Trophoblast cell (in vitro differentiated cells and primary cell): Measurements from ENCODE around the gene GABRG3.

ENCODE experiments used
- DNase-seq, 2 donors: peaks; one replicate each; pipeline ENCODE4 v3.0.0-alpha.2; 2016
- H2AFZ ChIP-seq: 2 replicates; pipeline ENCODE4 v1.6.1; 2013; ENCODE audit warnings: low read length, moderate library complexity, mild to moderate bottlenecking; ENCODE audit not compliant: insufficient read depth, poor library complexity
- H2AK5ac ChIP-seq: 2 replicates; pipeline ENCODE4 v1.6.1; 2013; ENCODE audit warnings: mild to moderate bottlenecking, low read length
- H2BK120ac ChIP-seq: 2 replicates; pipeline ENCODE4 v1.6.1; 2013; ENCODE audit warnings: low read length, mild to moderate bottlenecking, moderate library complexity; ENCODE audit not compliant: insufficient read depth, poor library complexity
- H2BK12ac ChIP-seq: 2 replicates; pipeline ENCODE4 v1.6.1; 2013; ENCODE audit warnings: mild to moderate bottlenecking, low read length, moderate library complexity
- H2BK5ac ChIP-seq: 2 replicates; pipeline ENCODE4 v1.6.1; 2013; ENCODE audit warnings: low read length, low read depth, moderate library complexity, mild to moderate bottlenecking; ENCODE audit not compliant: poor library complexity
- H3K14ac ChIP-seq: 2 replicates; pipeline ENCODE4 v1.6.1; 2013; ENCODE audit warnings: mild to moderate bottlenecking, low read length
- H3K18ac ChIP-seq: 2 replicates; pipeline ENCODE4 v1.6.1; 2013; ENCODE audit warnings: mild to moderate bottlenecking, low read length
- H3K23ac ChIP-seq: 2 replicates; pipeline ENCODE4 v1.6.1; 2013; ENCODE audit warnings: low read length
- H3K27ac ChIP-seq: 2 replicates; pipeline ENCODE4 v1.5.1; 2013; ENCODE audit warnings: low read depth, mild to moderate bottlenecking, inconsistent platforms, low read length, moderate library complexity
- H3K27me3 ChIP-seq: 2 replicates; pipeline ENCODE4 v1.6.1; 2013; ENCODE audit warnings: inconsistent platforms, mild to moderate bottlenecking, low read length, moderate library complexity; ENCODE audit not compliant: insufficient read depth
- H3K36me3 ChIP-seq, 2 experiments: 1 replicate in 1 of 2; 2 replicates in 1 of 2; pipeline ENCODE4 v1.6.1; 2013; ENCODE audit warnings: low read length in 2 of 2, mild to moderate bottlenecking in 2 of 2, moderate library complexity in 1 of 2; ENCODE audit not compliant: insufficient read depth in 2 of 2, control insufficient read depth in 1 of 2
- H3K4ac ChIP-seq: 2 replicates; pipeline ENCODE4 v1.6.1; 2013; ENCODE audit warnings: low read depth, mild to moderate bottlenecking, low read length, moderate library complexity
- H3K4me1 ChIP-seq, 2 experiments: 1 replicate in 1 of 2; 2 replicates in 1 of 2; pipeline ENCODE4 v1.6.1; 2013; ENCODE audit warnings: low read length in 2 of 2, mild to moderate bottlenecking in 2 of 2, moderate library complexity in 1 of 2; ENCODE audit not compliant: insufficient read depth in 2 of 2, control insufficient read depth in 1 of 2
- H3K4me2 ChIP-seq: 2 replicates; pipeline ENCODE4 v1.6.1; 2013; ENCODE audit warnings: inconsistent platforms, mild to moderate bottlenecking, low read length, moderate library complexity
- H3K4me3 ChIP-seq: 2 replicates; pipeline ENCODE4 v1.5.1; 2013; ENCODE audit warnings: mild to moderate bottlenecking, low read depth, low read length, inconsistent platforms
- H3K79me1 ChIP-seq: one replicate; pipeline ENCODE4 v1.6.1; 2013; ENCODE audit warnings: low read length
- H3K79me2 ChIP-seq: 2 replicates; pipeline ENCODE4 v1.6.1; 2013; ENCODE audit warnings: low read length, mild to moderate bottlenecking; ENCODE audit not compliant: control insufficient read depth, insufficient read depth, poor library complexity
- H3K9ac ChIP-seq: 2 replicates; pipeline ENCODE4 v1.6.1; 2013; ENCODE audit warnings: mild to moderate bottlenecking, low read length
- H3K9me3 ChIP-seq: 2 replicates; pipeline ENCODE4 v1.6.1; 2013; ENCODE audit warnings: low read depth, mild to moderate bottlenecking, control low read depth, inconsistent platforms, low read length; ENCODE audit not compliant: insufficient read depth
- H4K12ac ChIP-seq: 2 replicates; pipeline ENCODE4 v1.6.1; 2013; ENCODE audit warnings: low read depth, mild to moderate bottlenecking, low read length, moderate library complexity
- H4K8ac ChIP-seq: 2 replicates; pipeline ENCODE4 v1.6.1; 2013; ENCODE audit warnings: low read depth, mild to moderate bottlenecking, low read length, moderate library complexity
- H4K91ac ChIP-seq: one replicate; pipeline ENCODE4 v1.6.1; 2013; ENCODE audit warnings: low read depth, mild to moderate bottlenecking, low read length, moderate library complexity
- WGBS: extraction: QIAGEN DNeasy Blood & Tissue Kit; methylation state at CpG from one replicate; pipeline ENCODE4 v1.1.7; 2013; ENCODE audit warnings: missing lambda C conversion rate; ENCODE audit not compliant: insufficient read length, insufficient coverage; ENCODE audit errors: extremely low coverage; 5-methylcytosine and 5-hydroxymethylcytosine counted together

Gene GABRG3

GRCh38 chr15:27175472-27176153 is 204.6 kb downstream of the GABRG3 start:
- no peak overlapping the region for H3K18ac ChIP-seq
- no peak overlapping the region for H2BK5ac ChIP-seq
- no peak overlapping the region for H2AFZ ChIP-seq
- no peak overlapping the region for H2AK5ac ChIP-seq
- H3K27ac ChIP-seq = no peak overlapping the region
- H3K4ac ChIP-seq = no peak overlapping the region
- no peak overlapping the region for H3K4me2 ChIP-seq
- H3K4me3 ChIP-seq = no peak overlapping the region
- no peak overlapping the region for H2BK120ac ChIP-seq
- WGBS = no CpG with 5 or more reads among the region's 2 CpGs
- H2BK12ac ChIP-seq = no peak overlapping the region
- no peaks in the 10 kb centered on the region for H3K36me3 ChIP-seq
- H3K9ac ChIP-seq = no peak overlapping the region
- no peak overlapping the region for H3K14ac ChIP-seq
- H3K79me2 ChIP-seq = no peaks in the 10 kb centered on the region
- peaks cover 4% of the 10 kb centered on the region for H3K9me3 ChIP-seq
- H4K8ac ChIP-seq = no peak overlapping the region
- no peak overlapping the region for H4K12ac ChIP-seq
- no peaks in the 10 kb centered on the region for H3K27me3 ChIP-seq
- H4K91ac ChIP-seq = no peak overlapping the region
- no peak overlapping the region for H3K23ac ChIP-seq
- no peaks in the 10 kb centered on the region for H3K4me1 ChIP-seq
- no peak for DNase-seq
- no peaks in the 10 kb centered on the region for H3K79me1 ChIP-seq

DNA sequence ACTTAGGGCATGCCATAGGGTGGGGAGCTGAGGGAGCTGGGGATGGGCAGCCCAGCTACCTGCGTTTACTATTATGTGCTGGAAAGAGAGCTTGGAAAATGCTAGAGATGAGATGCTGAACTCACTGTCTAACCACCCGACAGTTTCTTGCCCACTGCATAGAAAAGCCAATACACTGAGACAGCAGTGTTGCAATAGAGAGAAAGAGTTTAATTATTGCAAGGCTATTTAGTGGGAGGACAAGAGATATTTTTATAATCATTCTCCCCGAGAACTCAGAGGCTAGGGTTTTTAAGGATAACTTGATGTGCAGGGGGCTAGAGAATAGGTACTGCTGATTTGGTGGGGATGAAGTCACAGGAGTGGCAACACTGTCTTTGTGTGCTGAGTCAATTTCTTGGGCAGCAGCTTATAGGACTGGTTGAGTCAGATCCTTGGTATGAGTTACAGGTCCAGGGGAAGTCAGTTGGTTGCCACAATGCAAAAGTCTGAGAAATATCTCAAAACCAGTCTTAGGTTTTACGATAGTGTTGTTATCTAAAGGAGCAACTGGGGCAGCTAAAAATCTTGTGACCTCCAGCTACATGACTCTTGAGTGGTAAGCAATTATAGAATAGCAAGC is 205.9 kb downstream of the GABRG3 start:
- Histone ChIP-seq H3K4me3 (no peak overlapping the region), H3K36me3 (no peaks in the 10 kb centered on the region)
- WGBS = no CpG with 5 or more reads among the region's 4 CpGs

DNA sequence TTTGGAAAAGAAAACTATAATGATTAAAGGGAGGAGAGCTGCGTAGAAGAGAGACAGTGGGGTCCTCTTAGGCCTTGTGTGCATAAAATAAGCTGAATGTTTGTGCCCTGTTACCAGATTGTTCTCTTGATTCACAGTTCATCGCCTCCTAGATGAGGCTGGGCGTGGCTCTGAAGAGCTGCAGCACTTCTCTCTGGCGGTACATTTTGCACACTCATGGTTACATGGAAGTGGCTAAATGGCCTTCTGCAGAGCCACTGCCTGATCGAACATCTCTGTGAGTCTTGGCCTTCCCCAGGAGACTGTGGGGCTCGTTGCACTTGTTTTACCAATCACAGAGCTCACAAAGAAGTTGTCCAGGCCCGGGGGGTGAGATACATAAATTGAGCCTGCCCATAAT is 208.8 kb downstream of the GABRG3 start:
- Histone ChIP-seq H3K4me2 (no peak overlapping the region), H2AK5ac (no peak overlapping the region), H3K18ac (no peak overlapping the region), H3K36me3 (no peaks in the 10 kb centered on the region), H3K79me1 (no peaks in the 10 kb centered on the region), H2BK12ac (no peak overlapping the region), H3K14ac (no peak overlapping the region), H3K4ac (no peak overlapping the region), H3K27ac (no peak overlapping the region), H4K12ac (no peak overlapping the region), H3K9ac (no peak overlapping the region), H3K79me2 (no peaks in the 10 kb centered on the region), H4K91ac (no peak overlapping the region), H4K8ac (no peak overlapping the region), H3K4me3 (no peak overlapping the region), H2AFZ (no peak overlapping the region), H3K9me3 (peaks cover 4% of the 10 kb centered on the region), H3K27me3 (no peaks in the 10 kb centered on the region), H2BK5ac (no peak overlapping the region), H3K23ac (no peak overlapping the region), H3K4me1 (no peaks in the 10 kb centered on the region), H2BK120ac (no peak overlapping the region)
- DNase-seq = no peak
- WGBS = no CpG with 5 or more reads among the region's 7 CpGs

More for the DNA sequence above, 205.9 kb downstream of the GABRG3 start:
- Histone ChIP-seq H3K9ac (no peak overlapping the region), H3K4me1 (no peaks in the 10 kb centered on the region), H2AK5ac (no peak overlapping the region), H3K23ac (no peak overlapping the region), H3K27ac (no peak overlapping the region), H4K91ac (no peak overlapping the region), H4K8ac (no peak overlapping the region), H3K79me2 (no peaks in the 10 kb centered on the region), H2AFZ (no peak overlapping the region), H2BK120ac (no peak overlapping the region), H3K27me3 (no peaks in the 10 kb centered on the region), H3K4me2 (no peak overlapping the region), H3K79me1 (no peaks in the 10 kb centered on the region), H3K9me3 (peaks cover 4% of the 10 kb centered on the region), H2BK12ac (no peak overlapping the region), H3K14ac (no peak overlapping the region), H2BK5ac (no peak overlapping the region), H3K4ac (no peak overlapping the region), H4K12ac (no peak overlapping the region), H3K18ac (no peak overlapping the region)
- no peak for DNase-seq

GRCh38 chr15:27182561-27183110 is 211.7 kb downstream of the GABRG3 start:
- no peaks in the 10 kb centered on the region for H3K79me1 ChIP-seq
- H3K36me3 ChIP-seq = no peaks in the 10 kb centered on the region
- H3K4ac ChIP-seq = no peak overlapping the region
- H3K4me1 ChIP-seq = no peaks in the 10 kb centered on the region
- no peak overlapping the region for H3K4me2 ChIP-seq
- no peaks in the 10 kb centered on the region for H3K27me3 ChIP-seq
- no peak for DNase-seq
- H2BK120ac ChIP-seq = no peak overlapping the region
- H3K27ac ChIP-seq = no peak overlapping the region
- H3K79me2 ChIP-seq = no peaks in the 10 kb centered on the region
- H4K12ac ChIP-seq = no peak overlapping the region
- no peak overlapping the region for H2BK12ac ChIP-seq
- no peak overlapping the region for H3K23ac ChIP-seq
- WGBS = no CpG with 5 or more reads among the region's 13 CpGs
- no peak overlapping the region for H4K91ac ChIP-seq
- H2AFZ ChIP-seq = no peak overlapping the region
- no peak overlapping the region for H3K9ac ChIP-seq
- H4K8ac ChIP-seq = no peak overlapping the region
- H2AK5ac ChIP-seq = no peak overlapping the region
- no peak overlapping the region for H3K4me3 ChIP-seq
- no peak overlapping the region for H2BK5ac ChIP-seq
- H3K14ac ChIP-seq = no peak overlapping the region
- no peak overlapping the region for H3K18ac ChIP-seq
- no peaks in the 10 kb centered on the region for H3K9me3 ChIP-seq
